NCI-H748 (cell line): Measurements from ENCODE around the gene NCOA6.

Experiments used
- DNase-seq: peaks from one replicate; lab custom pipeline; 2025; ENCODE audit not compliant: unreplicated experiment; lab: John Stamatoyannopoulos, UW

Gene NCOA6

DNA sequence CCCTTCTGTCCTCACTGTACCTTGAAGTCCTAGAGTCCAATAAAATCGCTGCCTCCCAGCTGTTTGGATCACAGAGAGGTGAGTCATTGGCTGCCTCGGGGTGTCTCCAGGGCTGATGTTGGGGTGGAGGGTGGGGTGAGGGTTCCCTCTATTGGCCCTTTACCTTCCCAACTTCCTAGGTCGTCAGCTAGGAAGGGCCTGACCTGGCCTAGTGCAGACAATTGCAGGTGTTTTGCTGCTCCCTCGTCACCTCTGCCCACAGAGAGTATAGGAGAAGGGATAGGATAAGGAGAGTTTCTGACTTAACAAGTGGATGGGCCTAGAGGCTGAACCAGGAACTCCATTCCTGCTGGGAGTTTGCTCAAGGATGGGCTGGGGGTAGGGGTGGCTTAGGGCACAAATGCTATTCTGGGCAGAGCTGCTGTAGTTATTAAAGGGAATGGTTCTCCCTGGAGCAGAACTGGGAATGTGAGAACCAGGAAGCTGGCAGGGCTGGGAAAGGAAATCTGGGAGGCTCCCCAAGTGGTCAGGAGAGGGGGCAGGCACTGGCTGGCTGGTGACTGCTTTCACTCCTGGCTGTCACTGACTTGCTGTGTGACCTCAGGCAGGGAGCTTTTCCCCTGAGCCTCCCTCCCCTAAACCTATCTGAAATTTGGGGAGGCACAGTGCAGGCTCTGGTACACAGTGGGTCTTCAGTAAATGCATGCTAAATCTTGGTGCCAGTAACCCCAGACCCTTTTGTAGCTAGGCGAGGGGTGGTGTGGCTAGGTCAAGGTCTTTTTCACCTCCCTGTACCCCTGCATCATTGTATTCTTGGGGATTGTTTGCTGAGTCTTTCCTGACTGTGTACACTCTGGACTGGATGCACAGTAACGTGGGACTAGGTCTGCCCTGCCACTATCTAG is 119.8 kb downstream of the NCOA6 start:
- DNase-seq, result peak; percentile 16

DNA sequence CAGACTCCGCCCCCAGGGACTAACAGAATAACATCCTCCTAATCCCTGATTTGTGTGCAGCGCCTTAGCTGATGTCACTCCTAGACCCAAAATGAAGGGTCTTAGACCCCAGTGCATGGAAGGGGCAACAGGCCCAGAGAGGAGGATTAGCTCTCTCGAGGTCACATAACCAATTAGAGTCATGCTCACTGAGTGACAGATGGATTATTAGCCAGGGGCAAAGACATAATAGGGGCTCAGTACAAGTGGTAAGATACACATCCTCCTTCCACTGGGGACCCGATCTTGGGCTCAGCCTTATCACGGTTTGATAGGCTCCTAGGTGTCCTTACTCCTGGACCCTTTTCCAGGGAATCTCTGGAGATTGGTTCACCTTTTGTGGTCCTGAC is 120.4 kb downstream of the NCOA6 start:
- DNase-seq, result peak; percentile 48

GRCh38 chr20:34704177-34705007 is 121.1 kb downstream of the NCOA6 start, which contains the start of gene TP53INP2:
TP53INP2 (plus strand) TSS chr20:34704344; CDS start chr20:34708740, 4,396 bp downstream.
- DNase-seq, result peak; percentile 92

- DNase-seq, result peak; percentile 52
These were observed 121.9 kb downstream of the NCOA6 start for GRCh38 chr20:34703424-34704176.

GRCh38 chr20:34703061-34703423 is 122.4 kb downstream of the NCOA6 start:
- DNase-seq, result no peak

DNA sequence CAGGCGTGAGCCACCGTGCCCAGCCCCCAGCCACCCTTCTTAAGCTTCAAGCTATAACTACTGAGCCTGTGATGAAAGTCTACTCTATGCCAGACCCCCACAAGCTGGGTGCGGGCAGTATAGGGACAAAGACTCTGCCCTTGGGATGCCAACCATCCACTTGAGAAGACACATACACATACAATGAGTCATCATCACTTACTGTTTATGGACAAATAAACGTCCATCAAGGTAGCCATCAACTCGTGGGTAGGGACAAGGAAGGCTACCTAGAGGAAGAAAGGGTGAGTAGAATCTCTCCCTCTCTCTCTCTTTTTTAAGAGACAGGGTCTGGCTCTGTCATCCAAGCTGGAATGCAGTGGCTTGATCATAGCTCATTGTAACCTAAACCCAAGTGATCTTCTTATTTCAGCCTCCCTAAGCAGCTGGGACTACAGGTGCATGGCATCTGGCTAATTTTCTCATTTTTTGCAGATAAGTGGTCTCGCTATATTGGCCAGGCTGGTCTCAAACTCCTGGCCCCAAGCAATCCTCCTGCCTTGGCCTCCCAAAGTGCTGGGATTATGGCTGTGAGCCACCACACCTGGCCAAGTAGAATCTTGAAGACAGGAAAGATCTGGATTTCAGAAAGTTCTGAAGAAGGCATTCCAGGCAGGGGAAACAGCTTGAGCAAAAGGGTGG is 123.9 kb downstream of the NCOA6 start:
- no peak for DNase-seq

DNA sequence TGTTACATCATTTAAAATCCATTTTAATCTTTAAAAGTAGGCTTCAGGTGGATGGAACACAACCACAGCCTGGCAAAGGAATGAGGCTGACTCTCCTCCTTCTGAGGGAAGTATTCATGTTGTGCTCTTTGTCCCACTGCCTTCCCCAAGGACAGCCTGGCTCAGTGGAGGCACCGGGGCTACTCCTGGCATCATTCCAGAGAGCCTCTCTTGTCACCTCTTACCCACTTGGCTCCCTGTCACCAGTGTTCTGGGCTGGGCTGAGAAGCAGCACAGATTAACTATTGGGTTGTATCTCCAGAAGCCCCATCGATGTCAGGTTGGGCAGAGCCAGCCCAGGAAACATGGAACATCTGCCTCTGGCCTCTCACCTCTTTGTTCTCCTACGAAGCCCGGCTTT is 132.0 kb downstream of the NCOA6 start:
- no peak for DNase-seq

DNA sequence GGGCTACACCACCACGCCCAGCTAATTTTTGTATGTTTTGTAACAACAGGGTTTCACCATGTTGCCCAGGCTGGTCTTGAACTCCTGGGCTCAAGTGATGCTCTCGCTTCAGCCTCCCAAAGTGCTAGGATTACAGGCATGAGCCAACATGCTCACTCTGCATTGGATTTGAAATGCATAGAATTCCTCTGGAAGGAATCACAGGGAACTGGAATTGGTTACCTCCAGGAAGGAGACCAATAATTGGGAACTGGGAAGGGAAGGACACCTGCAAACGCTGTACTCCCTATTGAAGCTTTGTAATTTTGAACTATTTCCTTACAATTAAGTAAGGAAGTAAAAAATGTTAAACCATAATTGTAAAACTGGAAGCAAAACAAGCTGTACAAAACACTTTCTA is 133.6 kb downstream of the NCOA6 start:
- no peak for DNase-seq

GRCh38 chr20:34689486-34689885 is 136.0 kb downstream of the NCOA6 start:
- DNase-seq, result no peak

DNA sequence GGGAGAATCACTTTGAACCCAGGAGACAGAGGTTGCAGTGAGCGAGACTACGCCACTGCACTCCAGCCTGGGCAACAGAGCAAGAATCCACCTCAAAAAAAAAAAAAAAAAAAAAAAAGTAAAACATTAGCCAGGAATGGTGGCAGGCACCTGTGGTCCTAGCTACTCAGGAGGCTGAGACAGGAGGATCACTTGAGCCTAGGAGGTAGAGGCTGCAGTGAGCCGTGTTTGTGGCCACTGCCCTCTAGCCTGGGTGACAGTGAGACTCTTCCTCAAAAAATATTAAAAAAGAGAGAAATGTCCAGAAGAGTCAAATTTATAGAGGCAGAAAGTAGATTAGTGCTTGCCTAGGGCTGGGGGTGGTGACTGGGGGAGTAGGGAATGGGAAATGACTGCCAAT is 141.8 kb downstream of the NCOA6 start:
- DNase-seq, result no peak

DNA sequence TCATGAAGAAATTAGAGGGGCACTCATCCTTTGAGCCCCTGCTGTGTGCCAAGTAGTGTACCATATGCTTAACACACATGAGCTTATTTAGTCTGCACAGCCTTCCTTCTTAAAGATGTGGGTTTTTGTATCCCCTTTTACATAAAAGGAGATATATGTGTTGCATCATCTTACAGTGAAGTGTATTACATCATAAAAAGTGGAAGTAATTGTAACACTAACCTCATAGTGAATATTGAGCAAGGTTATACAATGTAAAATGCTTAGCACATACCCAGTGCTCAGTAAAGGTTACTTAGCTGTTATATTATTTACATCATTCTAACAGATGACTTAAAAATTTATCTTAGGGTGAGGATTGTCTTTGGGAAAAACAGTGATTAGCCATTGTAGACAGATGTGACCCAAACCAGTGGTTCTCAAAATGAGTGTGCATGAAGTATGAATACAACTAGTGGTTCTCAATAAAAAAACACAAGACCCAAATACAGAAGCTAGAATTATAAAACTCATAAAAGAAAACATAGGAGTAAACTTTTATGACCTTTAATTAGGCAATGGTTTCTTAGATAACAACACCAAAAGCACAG is 144.8 kb downstream of the NCOA6 start:
- DNase-seq, result no peak

DNA sequence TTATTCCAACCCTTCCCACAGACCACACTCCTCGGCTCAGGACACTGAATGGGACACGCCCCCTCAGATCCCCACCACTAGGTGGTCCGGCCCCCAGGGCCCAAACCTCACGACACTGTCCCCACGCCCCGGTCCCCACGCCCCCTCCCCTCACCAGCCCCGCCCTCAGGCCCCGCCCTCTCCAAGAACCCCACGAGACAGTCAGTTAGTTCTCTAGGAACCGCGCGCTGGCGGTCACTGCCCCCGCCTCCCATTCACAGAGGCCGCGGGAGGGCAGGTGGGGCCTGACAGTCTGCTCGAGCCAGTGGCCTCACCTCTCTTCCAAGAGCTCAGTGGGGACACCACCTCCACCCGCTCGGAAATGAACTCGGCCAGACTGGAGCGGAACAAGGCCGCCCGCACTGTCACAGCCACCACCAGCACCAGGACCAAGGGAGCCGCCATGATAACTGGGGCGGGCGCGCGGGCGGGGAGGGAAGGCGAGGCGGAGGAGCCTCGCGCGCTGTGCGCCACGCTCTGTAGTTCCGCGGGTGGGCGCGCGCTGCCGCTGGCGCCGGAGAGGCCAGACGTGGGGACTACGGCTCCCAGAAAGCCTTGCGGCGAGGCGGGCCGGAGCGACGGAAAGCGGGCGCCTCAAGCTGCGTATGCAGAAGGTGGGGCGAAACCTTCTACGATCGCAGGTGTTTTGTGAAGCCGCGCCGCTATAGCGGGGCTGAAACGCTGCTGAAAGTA is 148.6 kb downstream of the NCOA6 start, which contains the start of gene PIGU:
Gene PIGU, minus strand, starts transcription at position 451 of the 732 bp plus-strand sequence. Its CDS starts 7 bp downstream, at position 444.
- DNase-seq, result peak; percentile 98

DNA sequence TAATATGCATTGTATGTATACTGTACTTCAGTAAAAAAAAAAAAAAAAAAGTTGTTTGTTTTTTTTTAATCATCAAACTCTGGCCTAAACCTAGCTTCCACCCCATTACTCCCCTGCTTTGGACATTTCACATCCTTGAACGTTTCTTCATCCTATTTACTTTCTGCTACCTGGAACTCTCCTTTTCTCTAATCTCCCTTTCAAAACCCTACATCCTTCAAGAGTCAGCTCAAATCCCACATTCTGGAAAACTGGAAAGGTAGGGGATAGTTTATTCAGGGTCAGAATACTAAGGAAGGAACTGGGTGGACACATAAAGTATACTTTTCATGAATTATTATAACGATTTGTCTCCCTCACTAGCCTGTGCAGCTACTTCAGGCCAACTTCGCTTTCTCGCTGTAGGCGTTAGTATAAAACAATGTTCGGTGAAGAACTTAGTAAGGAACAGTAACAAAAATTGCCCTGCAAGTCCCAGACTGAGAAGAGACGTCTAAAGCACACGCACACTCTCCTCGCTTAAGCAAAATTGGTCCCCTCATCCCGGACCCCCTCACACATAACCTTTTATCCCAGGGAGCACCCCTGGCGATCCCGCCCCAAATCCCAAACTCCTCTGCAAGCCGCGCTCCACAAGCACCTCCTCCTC is 149.3 kb downstream of the NCOA6 start:
- no peak for DNase-seq

- DNase-seq, result peak; percentile 5
These were observed 149.9 kb downstream of the NCOA6 start for GRCh38 chr20:34675561-34675960.

GRCh38 chr20:34673412-34673811 is 152.0 kb downstream of the NCOA6 start:
- DNase-seq, result no peak

DNA sequence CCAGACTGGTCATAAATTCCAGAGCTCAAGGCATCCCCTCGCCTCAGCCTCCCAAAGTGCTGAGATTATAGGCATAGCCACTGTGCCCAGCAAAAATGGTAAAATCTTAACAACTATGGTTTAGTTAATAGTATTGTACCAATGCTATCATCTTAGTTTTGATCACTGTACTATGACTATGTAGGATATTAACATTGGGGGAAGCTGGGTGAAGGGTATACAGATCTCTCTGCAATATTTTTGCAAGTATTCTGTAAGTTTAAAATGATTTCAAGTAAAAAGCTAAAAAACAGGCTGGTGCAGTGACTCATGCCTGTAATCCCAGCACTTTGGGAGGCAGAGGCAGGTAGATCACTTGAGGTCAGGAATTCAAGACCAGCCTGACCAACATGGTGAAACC is 156.4 kb downstream of the NCOA6 start:
- no peak for DNase-seq
